ENCODE data around the gene ATG4B.

Gene ATG4B

GRCh38 chr2:241615041-241615440 is 22.5 kb upstream of the ATG4B start:
- peaks cover 12% of the 10 kb centered on the region for H3K4me1 ChIP-seq (ENCODE audit: control insufficient read depth, insufficient read depth, low read length)
- no peak overlapping the region for H3K4me3 ChIP-seq (ENCODE audit: low read depth, low read length)
- H3K36me3 ChIP-seq (ENCODE audit: control insufficient read depth, insufficient read depth, low read length): peaks cover 7% of the 10 kb centered on the region; the same call in 1 of the 2 replicates
- no peak overlapping the region for H3K27ac ChIP-seq (ENCODE audit: low read depth, low read length)
- H3K9ac ChIP-seq (ENCODE audit: low read length): no peak overlapping the region
- H3K9me3 ChIP-seq (ENCODE audit: control insufficient read depth, insufficient read depth, low read depth, low read length): no peaks in the 10 kb centered on the region
- no peaks in the 10 kb centered on the region for H3K27me3 ChIP-seq (ENCODE audit: control insufficient read depth, insufficient read depth, low read length)

- H3K4me3 ChIP-seq (ENCODE audit: low read depth, low read length): no peak overlapping the region
- H3K27ac ChIP-seq (ENCODE audit: low read depth, low read length): no peak overlapping the region
- H3K9ac ChIP-seq (ENCODE audit: low read length): no peak overlapping the region
- H3K4me1 ChIP-seq (ENCODE audit: control insufficient read depth, insufficient read depth, low read length): peaks cover 12% of the 10 kb centered on the region
- peaks cover 7% of the 10 kb centered on the region; the same call in 1 of the 2 replicates for H3K36me3 ChIP-seq (ENCODE audit: control insufficient read depth, insufficient read depth, low read length)
- no peaks in the 10 kb centered on the region for H3K27me3 ChIP-seq (ENCODE audit: control insufficient read depth, insufficient read depth, low read length)
- H3K9me3 ChIP-seq (ENCODE audit: control insufficient read depth, insufficient read depth, low read depth, low read length): no peaks in the 10 kb centered on the region
These were observed 21.9 kb upstream of the ATG4B start for GRCh38 chr2:241615522-241616052.

- Histone ChIP-seq H3K27me3 (ENCODE audit: control insufficient read depth, insufficient read depth, low read length) (no peaks in the 10 kb centered on the region), H3K9me3 (ENCODE audit: control insufficient read depth, insufficient read depth, low read depth, low read length) (no peaks in the 10 kb centered on the region), H3K4me3 (ENCODE audit: low read depth, low read length) (no peak overlapping the region), H3K9ac (ENCODE audit: low read length) (no peak overlapping the region), H3K4me1 (ENCODE audit: control insufficient read depth, insufficient read depth, low read length) (peaks cover 7% of the 10 kb centered on the region), H3K36me3 (ENCODE audit: control insufficient read depth, insufficient read depth, low read length) (peaks cover 7% of the 10 kb centered on the region; the same call in 1 of the 2 replicates), H3K27ac (ENCODE audit: low read depth, low read length) (no peak overlapping the region)
These were observed 21.0 kb upstream of the ATG4B start for GRCh38 chr2:241616168-241617125.

- Histone ChIP-seq H3K9ac (ENCODE audit: low read length) (no peak overlapping the region), H3K4me3 (ENCODE audit: low read depth, low read length) (peak overlapping the region; percentile 43), H3K27ac (ENCODE audit: low read depth, low read length) (no peak overlapping the region)
These were observed 19.9 kb upstream of the ATG4B start for GRCh38 chr2:241617431-241618154.

GRCh38 chr2:241618296-241618805 is 19.1 kb upstream of the ATG4B start:
- Histone ChIP-seq H3K4me3 (ENCODE audit: low read depth, low read length) (no peak overlapping the region), H3K4me1 (ENCODE audit: control insufficient read depth, insufficient read depth, low read length) (peaks cover 7% of the 10 kb centered on the region), H3K27ac (ENCODE audit: low read depth, low read length) (no peak overlapping the region), H3K9me3 (ENCODE audit: control insufficient read depth, insufficient read depth, low read depth, low read length) (no peaks in the 10 kb centered on the region), H3K27me3 (ENCODE audit: control insufficient read depth, insufficient read depth, low read length) (no peaks in the 10 kb centered on the region), H3K9ac (ENCODE audit: low read length) (no peak overlapping the region), H3K36me3 (ENCODE audit: control insufficient read depth, insufficient read depth, low read length) (peaks cover 7% of the 10 kb centered on the region; the same call in 1 of the 2 replicates)

More at GRCh38 chr2:241617431-241618154, 19.9 kb upstream of the ATG4B start:
- Histone ChIP-seq H3K27me3 (ENCODE audit: control insufficient read depth, insufficient read depth, low read length) (no peaks in the 10 kb centered on the region), H3K36me3 (ENCODE audit: control insufficient read depth, insufficient read depth, low read length) (peaks cover 7% of the 10 kb centered on the region; the same call in 1 of the 2 replicates), H3K9me3 (ENCODE audit: control insufficient read depth, insufficient read depth, low read depth, low read length) (no peaks in the 10 kb centered on the region), H3K4me1 (ENCODE audit: control insufficient read depth, insufficient read depth, low read length) (peaks cover 7% of the 10 kb centered on the region)

GRCh38 chr2:241618829-241619228 is 18.7 kb upstream of the ATG4B start:
- H3K4me1 ChIP-seq (ENCODE audit: control insufficient read depth, insufficient read depth, low read length): peaks cover 7% of the 10 kb centered on the region
- H3K27ac ChIP-seq (ENCODE audit: low read depth, low read length): no peak overlapping the region
- H3K9me3 ChIP-seq (ENCODE audit: control insufficient read depth, insufficient read depth, low read depth, low read length): no peaks in the 10 kb centered on the region
- H3K4me3 ChIP-seq (ENCODE audit: low read depth, low read length): no peak overlapping the region
- no peaks in the 10 kb centered on the region for H3K27me3 ChIP-seq (ENCODE audit: control insufficient read depth, insufficient read depth, low read length)
- H3K36me3 ChIP-seq (ENCODE audit: control insufficient read depth, insufficient read depth, low read length): peaks cover 9% of the 10 kb centered on the region; the same call in 1 of the 2 replicates
- H3K9ac ChIP-seq (ENCODE audit: low read length): no peak overlapping the region

- H3K9ac ChIP-seq (ENCODE audit: low read length): no peak overlapping the region
- H3K27ac ChIP-seq (ENCODE audit: low read depth, low read length): no peak overlapping the region
- H3K36me3 ChIP-seq (ENCODE audit: control insufficient read depth, insufficient read depth, low read length): peaks cover 10% of the 10 kb centered on the region; the same call in 1 of the 2 replicates
- H3K4me3 ChIP-seq (ENCODE audit: low read depth, low read length): no peak overlapping the region
- H3K9me3 ChIP-seq (ENCODE audit: control insufficient read depth, insufficient read depth, low read depth, low read length): no peaks in the 10 kb centered on the region
- H3K4me1 ChIP-seq (ENCODE audit: control insufficient read depth, insufficient read depth, low read length): peaks cover 7% of the 10 kb centered on the region
- no peaks in the 10 kb centered on the region for H3K27me3 ChIP-seq (ENCODE audit: control insufficient read depth, insufficient read depth, low read length)
These were observed 17.7 kb upstream of the ATG4B start for GRCh38 chr2:241619597-241620418.

- peaks cover 10% of the 10 kb centered on the region; the same call in 1 of the 2 replicates for H3K36me3 ChIP-seq (ENCODE audit: control insufficient read depth, insufficient read depth, low read length)
These were observed 17.1 kb upstream of the ATG4B start for GRCh38 chr2:241620419-241620769.

GRCh38 chr2:241627675-241628074 is 9.8 kb upstream of the ATG4B start:
- no peak overlapping the region for H3K27ac ChIP-seq (ENCODE audit: low read depth, low read length)
- H3K36me3 ChIP-seq (ENCODE audit: control insufficient read depth, insufficient read depth, low read length): peaks cover 30% of the 10 kb centered on the region
- no peaks in the 10 kb centered on the region for H3K9me3 ChIP-seq (ENCODE audit: control insufficient read depth, insufficient read depth, low read depth, low read length)
- H3K4me1 ChIP-seq (ENCODE audit: control insufficient read depth, insufficient read depth, low read length): no peaks in the 10 kb centered on the region
- H3K9ac ChIP-seq (ENCODE audit: low read length): no peak overlapping the region
- no peaks in the 10 kb centered on the region for H3K27me3 ChIP-seq (ENCODE audit: control insufficient read depth, insufficient read depth, low read length)
- H3K4me3 ChIP-seq (ENCODE audit: low read depth, low read length): no peak overlapping the region

More at GRCh38 chr2:241620419-241620769, 17.1 kb upstream of the ATG4B start:
- Histone ChIP-seq H3K27ac (ENCODE audit: low read depth, low read length) (no peak overlapping the region), H3K27me3 (ENCODE audit: control insufficient read depth, insufficient read depth, low read length) (no peaks in the 10 kb centered on the region), H3K4me3 (ENCODE audit: low read depth, low read length) (no peak overlapping the region), H3K9ac (ENCODE audit: low read length) (no peak overlapping the region), H3K9me3 (ENCODE audit: control insufficient read depth, insufficient read depth, low read depth, low read length) (no peaks in the 10 kb centered on the region), H3K4me1 (ENCODE audit: control insufficient read depth, insufficient read depth, low read length) (peaks cover 7% of the 10 kb centered on the region)

- Histone ChIP-seq H3K4me3 (ENCODE audit: low read depth, low read length) (no peak overlapping the region), H3K36me3 (ENCODE audit: control insufficient read depth, insufficient read depth, low read length) (peaks cover 40% of the 10 kb centered on the region), H3K27me3 (ENCODE audit: control insufficient read depth, insufficient read depth, low read length) (no peaks in the 10 kb centered on the region), H3K9ac (ENCODE audit: low read length) (no peak overlapping the region), H3K9me3 (ENCODE audit: control insufficient read depth, insufficient read depth, low read depth, low read length) (no peaks in the 10 kb centered on the region), H3K27ac (ENCODE audit: low read depth, low read length) (no peak overlapping the region), H3K4me1 (ENCODE audit: control insufficient read depth, insufficient read depth, low read length) (no peaks in the 10 kb centered on the region)
These were observed 7.6 kb upstream of the ATG4B start for GRCh38 chr2:241629762-241630435.
